GM06990 (cell line): ENCODE results near the gene DPM3.
"Not testable (repeated sequence)": the region's sequence is repeated elsewhere in the genome, so short reads cannot be mapped to it uniquely, and the experiment has no call there.

Experiments
- DNase-seq: peaks from one replicate; pipeline ENCODE4 v3.0.0-alpha.2; 2011; ENCODE audit not compliant: insufficient read length; ENCODE audit errors: extremely low read depth
- H3K27me3 ChIP-seq: replicated peaks from 2 replicates; pipeline ENCODE4 v1.6.0; 2011; ENCODE audit warnings: low read length; ENCODE audit not compliant: control insufficient read depth, insufficient read depth
- H3K36me3 ChIP-seq: 2 replicates; pipeline ENCODE4 v1.5.1; 2011; ENCODE audit warnings: low read length; ENCODE audit not compliant: control insufficient read depth, insufficient read depth
- H3K4me3 ChIP-seq: replicated peaks from 2 replicates; pipeline ENCODE4 v1.5.1; 2011; ENCODE audit warnings: low read depth, mild to moderate bottlenecking, control low read depth, low read length
- CTCF ChIP-seq: IDR thresholded peaks from 2 replicates; pipeline ENCODE4 v1.5.1; 2011; ENCODE audit warnings: low read length, control low read depth, mild to moderate bottlenecking, inconsistent platforms; ENCODE audit not compliant: insufficient read depth, poor library complexity, severe bottlenecking

The DPM3 gene

GRCh38 chr1:155160128-155160527, 19.8 kb upstream of the DPM3 start:
- Histone ChIP-seq H3K27me3 (no peaks in the 10 kb centered on the region; the same call in 1 of the 2 replicates), H3K36me3 (no peaks in the 10 kb centered on the region), H3K4me3 (no peak overlapping the region)
- DNase-seq: no peak
- no peak for TF ChIP-seq CTCF

- Histone ChIP-seq H3K36me3 (no peaks in the 10 kb centered on the region), H3K27me3 (no peaks in the 10 kb centered on the region; the same call in 1 of the 2 replicates), H3K4me3 (no peak overlapping the region)
- no peak for DNase-seq
- no peak for TF ChIP-seq CTCF
These were observed 18.7 kb upstream of the DPM3 start for GRCh38 chr1:155158991-155159390.

GRCh38 chr1:155155996-155156643, 15.8 kb upstream of the DPM3 start:
- H3K27me3 ChIP-seq, DNase-seq, H3K4me3 ChIP-seq: not testable (repeated sequence)

GRCh38 chr1:155145491-155145890, 5.2 kb upstream of the DPM3 start:
- Histone ChIP-seq H3K36me3 (no peaks in the 10 kb centered on the region), H3K4me3 (no peak overlapping the region), H3K27me3 (no peaks in the 10 kb centered on the region)
- no peak for TF ChIP-seq CTCF
- DNase-seq: no peak

More at GRCh38 chr1:155155996-155156643, 15.8 kb upstream of the DPM3 start:
- not testable (repeated sequence) for H3K36me3 ChIP-seq

- TF ChIP-seq CTCF: no peak
- H3K4me3 ChIP-seq: no peak overlapping the region
- peaks cover 9% of the 10 kb centered on the region for H3K36me3 ChIP-seq
- no peak for DNase-seq
- H3K27me3 ChIP-seq: no peaks in the 10 kb centered on the region
These were observed 1.4 kb upstream of the DPM3 start for GRCh38 chr1:155141749-155142148.

GRCh38 chr1:155140630-155140953, 261 bp upstream of the DPM3 start:
- no peak for DNase-seq
- no peak for TF ChIP-seq CTCF
- no peaks in the 10 kb centered on the region for H3K27me3 ChIP-seq
- peak overlapping the region; percentile 84; the same call in 1 of the 2 replicates for H3K4me3 ChIP-seq
- H3K36me3 ChIP-seq: peaks cover 9% of the 10 kb centered on the region
